RWPE2 (cell line): ENCODE data around the gene FOLR2.

Experiments used
- ATAC-seq: fragments of 200-7000 bp; cut with Tn5 transposase; 3 replicates; pipeline ENCODE4 v1.9.1; 2021; ENCODE audit warnings: low read depth
- DNase-seq: peaks from one replicate; pipeline ENCODE4 v3.0.0-alpha.2; 2020; ENCODE audit warnings: low spot score
- H3K27ac ChIP-seq: fragments of 450-650 bp; 2 replicates; pipeline ENCODE4 v1.5.1; 2017; ENCODE audit warnings: mild to moderate bottlenecking; ENCODE audit not compliant: poor library complexity, severe bottlenecking
- H3K27me3 ChIP-seq: fragments of 250-450 bp; sonication (Bioruptor Pico); 2 replicates; pipeline ENCODE4 v1.5.1; 2021; ENCODE audit warnings: mild to moderate bottlenecking, moderate library complexity; ENCODE audit not compliant: insufficient read depth, poor library complexity, severe bottlenecking
- H3K36me3 ChIP-seq: fragments of 250-450 bp; sonication (Bioruptor Pico); 2 replicates; pipeline ENCODE4 v1.5.1; 2020; ENCODE audit warnings: low read depth, mild to moderate bottlenecking, moderate library complexity
- H3K4me1 ChIP-seq: fragments of 250-450 bp; sonication (Bioruptor Pico); 2 replicates; pipeline ENCODE4 v1.5.1; 2021; ENCODE audit warnings: mild to moderate bottlenecking, moderate library complexity; ENCODE audit not compliant: insufficient read depth, poor library complexity, severe bottlenecking
- H3K4me3 ChIP-seq: fragments of 250-450 bp; sonication (Bioruptor Pico); 2 replicates; pipeline ENCODE4 v1.5.1; 2021; ENCODE audit warnings: mild to moderate bottlenecking, moderate library complexity; ENCODE audit not compliant: severe bottlenecking
- H3K9me3 ChIP-seq: fragments of 250-450 bp; sonication (Bioruptor Pico); 2 replicates; pipeline ENCODE4 v1.5.1; 2021; ENCODE audit warnings: mild to moderate bottlenecking, moderate library complexity; ENCODE audit not compliant: severe bottlenecking
- CTCF ChIP-seq: fragments of 450-650 bp; IDR thresholded peaks from one replicate; pipeline ENCODE4 v1.5.1; 2017; ENCODE audit warnings: mild to moderate bottlenecking, moderate library complexity; ENCODE audit not compliant: poor library complexity, severe bottlenecking

Gene FOLR2

GRCh38 chr11:72228229-72228843, 11.7 kb downstream of the FOLR2 start:
- peaks cover 5% of the 10 kb centered on the region for H3K9me3 ChIP-seq
- ATAC-seq (no peak), DNase-seq (no peak)
- TF ChIP-seq CTCF = no peak
- no peak overlapping the region for H3K27ac ChIP-seq
- peaks cover 70% of the 10 kb centered on the region for H3K36me3 ChIP-seq
- H3K4me3 ChIP-seq = no peak overlapping the region
- H3K27me3 ChIP-seq = no peaks in the 10 kb centered on the region
- peaks cover 5% of the 10 kb centered on the region for H3K4me1 ChIP-seq

- H3K36me3 ChIP-seq = peaks cover 75% of the 10 kb centered on the region
- H3K4me3 ChIP-seq = no peak overlapping the region
- peaks cover 5% of the 10 kb centered on the region for H3K9me3 ChIP-seq
- no peaks in the 10 kb centered on the region for H3K27me3 ChIP-seq
- no peak for TF ChIP-seq CTCF
- DNase-seq = no peak
- no peak overlapping the region for H3K27ac ChIP-seq
- no peak for ATAC-seq
- peaks cover 5% of the 10 kb centered on the region for H3K4me1 ChIP-seq
Observed at GRCh38 chr11:72228844-72229231, 12.2 kb downstream of the FOLR2 start.

- Histone ChIP-seq H3K36me3 (peaks cover 81% of the 10 kb centered on the region), H3K27me3 (no peaks in the 10 kb centered on the region), H3K9me3 (peaks cover 5% of the 10 kb centered on the region), H3K27ac (no peak overlapping the region), H3K4me1 (peaks cover 5% of the 10 kb centered on the region), H3K4me3 (no peak overlapping the region)
- ATAC-seq = no peak
- no peak for TF ChIP-seq CTCF
- no peak for DNase-seq
Observed at GRCh38 chr11:72229336-72229924, 12.8 kb downstream of the FOLR2 start.

- Histone ChIP-seq H3K27me3 (no peaks in the 10 kb centered on the region), H3K36me3 (peaks cover 88% of the 10 kb centered on the region), H3K4me1 (peaks cover 5% of the 10 kb centered on the region), H3K4me3 (no peak overlapping the region), H3K27ac (no peak overlapping the region), H3K9me3 (peaks cover 5% of the 10 kb centered on the region)
- no peak for ATAC-seq
- DNase-seq = no peak
- no peak for TF ChIP-seq CTCF
Observed at GRCh38 chr11:72229925-72230763, 13.6 kb downstream of the FOLR2 start.
